ENCODE results near the gene FOXN3.

FOXN3 gene

DNA sequence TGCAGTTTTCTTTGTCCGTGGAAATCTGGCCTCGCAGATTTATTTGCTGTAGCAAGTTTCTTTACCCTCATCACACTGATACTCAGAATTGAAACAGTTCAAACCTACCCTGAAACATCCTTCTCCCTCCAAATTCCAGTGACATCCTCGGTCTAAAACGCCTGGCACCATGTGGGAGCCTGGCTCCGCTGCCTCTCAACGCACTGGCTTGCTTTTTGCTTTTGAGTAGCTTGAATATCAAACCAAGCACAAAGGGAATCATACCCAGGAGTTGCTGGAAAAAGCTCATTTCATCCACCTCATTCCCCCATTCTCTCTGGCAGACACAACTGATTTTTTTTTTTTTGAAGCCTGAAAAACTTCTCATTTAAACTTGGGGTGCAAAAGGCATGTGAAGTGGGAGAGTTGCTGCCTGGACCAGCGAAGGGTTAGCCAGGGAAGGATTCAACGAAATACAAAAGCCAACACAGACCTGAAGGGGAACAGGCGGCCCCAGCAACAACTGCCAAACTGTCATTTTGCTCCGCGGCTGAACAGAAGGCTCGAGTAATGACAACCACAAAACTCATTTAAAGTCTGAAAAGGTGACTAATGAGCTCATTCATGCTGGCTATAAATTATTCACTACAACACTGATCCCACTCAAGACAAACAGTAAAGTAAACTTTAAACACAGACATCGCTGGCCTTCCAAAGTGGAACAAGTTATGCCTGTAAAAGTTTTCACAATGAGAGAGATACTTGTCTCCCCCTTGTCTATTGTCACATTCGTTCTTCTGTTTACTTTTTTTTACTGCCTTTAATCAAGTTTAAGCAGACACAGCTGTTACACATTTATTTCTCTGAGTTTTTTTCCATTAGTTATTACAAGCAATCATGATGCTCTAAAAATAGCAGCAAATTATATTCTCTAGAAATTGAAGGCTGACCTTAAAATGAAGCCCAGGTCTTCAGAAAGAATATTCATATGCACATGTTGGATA lies 12.5 kb upstream of the FOXN3 start:
- TF ChIP-seq POLR2AphosphoS5 (IDR thresholded peaks at IDR 0.05; ENCODE audit: low read depth, low read length) (no peak), TAF1 (IDR thresholded peaks at IDR 0.05; ENCODE audit: borderline replicate concordance, low read depth, low read length) (no peak), POLR2A (IDR thresholded peaks at IDR 0.05; ENCODE audit: low read depth, low read length) (no peak)
- no peak for DNase-seq (ENCODE audit: insufficient read length)
- FAIRE-seq: peak; percentile 86

DNA sequence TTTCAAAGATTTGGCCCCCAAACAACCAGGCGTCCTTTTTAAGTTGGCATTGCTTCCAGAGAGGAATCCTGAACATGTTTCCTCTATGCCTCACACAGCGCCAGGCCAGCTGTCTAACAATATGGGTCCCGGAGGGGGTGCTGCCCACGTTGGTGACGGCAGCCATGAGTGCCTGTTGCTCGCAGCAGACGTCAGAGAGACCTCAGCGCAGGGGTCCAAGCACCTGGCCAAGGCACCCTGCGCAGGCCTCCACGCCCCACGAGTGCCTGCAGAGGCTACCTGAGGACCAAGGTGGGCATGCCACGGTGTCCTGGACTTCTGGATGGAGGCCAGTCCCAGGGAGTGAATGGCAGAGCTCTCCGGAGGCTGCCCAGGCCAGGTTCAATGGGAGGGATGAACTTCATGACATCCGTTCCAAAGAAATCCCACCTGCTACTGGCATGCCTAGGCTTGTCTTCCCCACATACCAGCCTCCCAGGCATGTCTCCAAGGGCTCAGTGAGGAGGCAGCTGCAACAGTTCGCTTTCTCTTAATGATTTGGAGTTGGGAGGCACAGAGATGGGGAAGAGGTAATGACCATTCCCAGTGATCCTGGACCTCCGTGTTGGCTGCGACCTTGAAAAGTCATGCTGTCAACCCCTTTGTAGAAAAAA lies 11.6 kb upstream of the FOXN3 start:
- TF ChIP-seq POLR2AphosphoS5 (IDR thresholded peaks at IDR 0.05; ENCODE audit: low read depth, low read length) (no peak), TAF1 (IDR thresholded peaks at IDR 0.05; ENCODE audit: borderline replicate concordance, low read depth, low read length) (no peak), POLR2A (IDR thresholded peaks at IDR 0.05; ENCODE audit: low read depth, low read length) (no peak)
- FAIRE-seq (no peak), DNase-seq (ENCODE audit: insufficient read length) (no peak)

DNA sequence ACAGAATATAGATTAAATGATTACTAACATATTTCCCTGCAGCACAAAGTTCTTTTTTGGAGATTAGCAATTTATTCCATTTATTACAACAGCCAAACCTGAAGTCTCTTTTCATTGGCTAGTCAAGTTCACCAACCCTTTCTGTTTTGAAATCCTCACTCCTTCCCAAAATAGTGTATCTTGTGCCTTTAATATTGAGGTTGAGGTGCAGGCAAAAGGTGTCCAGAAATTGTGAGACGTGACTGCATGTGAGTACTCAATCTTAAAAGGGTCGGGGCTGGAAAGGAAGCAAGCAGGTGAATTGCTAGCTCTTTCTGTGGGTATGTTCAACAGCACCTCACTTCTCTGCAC lies 11.1 kb upstream of the FOXN3 start:
- TF ChIP-seq TAF1 (IDR thresholded peaks at IDR 0.05; ENCODE audit: borderline replicate concordance, low read depth, low read length) (no peak), POLR2A (IDR thresholded peaks at IDR 0.05; ENCODE audit: low read depth, low read length) (no peak), POLR2AphosphoS5 (IDR thresholded peaks at IDR 0.05; ENCODE audit: low read depth, low read length) (no peak)
- DNase-seq (ENCODE audit: insufficient read length) (no peak), FAIRE-seq (no peak)

DNA sequence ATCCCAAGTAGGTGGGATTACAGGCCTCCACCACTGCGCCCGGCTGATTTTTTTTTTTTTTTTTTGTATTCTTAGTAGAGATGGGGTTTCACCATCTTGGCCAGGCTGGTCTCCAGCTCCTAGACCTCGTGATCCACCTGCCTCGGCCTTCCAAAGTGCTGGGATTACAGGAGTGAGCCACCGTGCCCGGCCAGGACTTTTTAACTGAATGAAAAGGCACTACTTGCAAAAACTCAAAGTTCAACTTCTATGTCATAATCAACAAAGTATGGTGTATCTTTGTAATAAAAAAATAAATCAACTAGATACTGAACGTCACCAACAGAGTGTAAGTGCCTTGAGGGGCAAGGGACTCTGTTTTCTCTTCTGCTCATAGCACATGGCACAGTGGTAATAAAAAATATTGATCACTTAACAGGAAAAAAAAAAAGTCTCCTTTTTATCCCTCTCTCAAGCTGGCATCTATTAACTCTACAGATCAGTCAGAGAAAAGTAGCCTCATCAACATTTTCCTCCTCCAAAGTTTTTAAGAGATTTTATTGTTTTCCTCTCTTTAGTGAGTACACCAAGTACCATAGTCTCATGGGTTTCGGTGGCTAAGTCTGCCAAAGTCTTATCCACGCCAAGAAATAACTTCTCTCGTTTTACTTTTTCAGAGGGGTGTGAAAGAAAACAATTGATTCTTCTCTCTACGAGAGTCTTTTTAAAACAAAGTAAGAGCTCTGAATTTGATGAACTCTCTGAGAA lies 10.6 kb upstream of the FOXN3 start:
- no peak for FAIRE-seq

GRCh38 chr14:89425931-89426330 lies 8.9 kb upstream of the FOXN3 start:
- FAIRE-seq (peak; percentile 89), DNase-seq (ENCODE audit: insufficient read length) (no peak)
- no peak for TF ChIP-seq TAF1 (IDR thresholded peaks at IDR 0.05; ENCODE audit: borderline replicate concordance, low read depth, low read length)
- TF ChIP-seq POLR2A (IDR thresholded peaks at IDR 0.05; ENCODE audit: low read depth, low read length): no peak
- TF ChIP-seq POLR2AphosphoS5 (IDR thresholded peaks at IDR 0.05; ENCODE audit: low read depth, low read length): no peak

More for the DNA sequence above, 10.6 kb upstream of the FOXN3 start:
- no peak for DNase-seq (ENCODE audit: insufficient read length)
- TF ChIP-seq POLR2AphosphoS5 (IDR thresholded peaks at IDR 0.05; ENCODE audit: low read depth, low read length): no peak
- no peak for TF ChIP-seq POLR2A (IDR thresholded peaks at IDR 0.05; ENCODE audit: low read depth, low read length)
- TF ChIP-seq TAF1 (IDR thresholded peaks at IDR 0.05; ENCODE audit: borderline replicate concordance, low read depth, low read length): no peak

DNA sequence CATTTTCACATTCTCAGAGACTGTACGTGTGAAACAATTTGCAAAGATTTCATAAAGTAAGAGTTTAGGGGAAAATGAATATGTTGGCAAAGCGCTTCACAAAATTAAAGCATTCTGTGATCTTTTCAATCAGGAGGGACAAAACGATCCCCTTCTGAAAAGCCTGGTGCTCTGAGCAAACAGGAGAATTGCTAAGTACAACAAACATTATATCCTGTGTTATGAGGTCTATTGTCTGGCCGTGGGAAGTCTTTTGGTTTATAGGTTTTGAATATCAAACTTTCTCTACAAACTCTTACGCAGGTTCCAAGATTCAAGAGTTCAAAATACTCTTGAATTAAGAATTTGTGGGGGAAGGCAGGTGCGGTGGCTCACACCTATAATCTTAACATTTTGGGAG lies 7.2 kb upstream of the FOXN3 start:
- DNase-seq (ENCODE audit: insufficient read length): no peak
- TF ChIP-seq POLR2A (IDR thresholded peaks at IDR 0.05; ENCODE audit: low read depth, low read length) (no peak), TAF1 (IDR thresholded peaks at IDR 0.05; ENCODE audit: borderline replicate concordance, low read depth, low read length) (no peak), POLR2AphosphoS5 (IDR thresholded peaks at IDR 0.05; ENCODE audit: low read depth, low read length) (no peak)
- FAIRE-seq: no peak

GRCh38 chr14:89422952-89423345 lies 5.9 kb upstream of the FOXN3 start:
- TF ChIP-seq TAF1 (IDR thresholded peaks at IDR 0.05; ENCODE audit: borderline replicate concordance, low read depth, low read length) (no peak), POLR2A (IDR thresholded peaks at IDR 0.05; ENCODE audit: low read depth, low read length) (no peak), POLR2AphosphoS5 (IDR thresholded peaks at IDR 0.05; ENCODE audit: low read depth, low read length) (no peak)
- DNase-seq (ENCODE audit: insufficient read length) (no peak), FAIRE-seq (no peak)

DNA sequence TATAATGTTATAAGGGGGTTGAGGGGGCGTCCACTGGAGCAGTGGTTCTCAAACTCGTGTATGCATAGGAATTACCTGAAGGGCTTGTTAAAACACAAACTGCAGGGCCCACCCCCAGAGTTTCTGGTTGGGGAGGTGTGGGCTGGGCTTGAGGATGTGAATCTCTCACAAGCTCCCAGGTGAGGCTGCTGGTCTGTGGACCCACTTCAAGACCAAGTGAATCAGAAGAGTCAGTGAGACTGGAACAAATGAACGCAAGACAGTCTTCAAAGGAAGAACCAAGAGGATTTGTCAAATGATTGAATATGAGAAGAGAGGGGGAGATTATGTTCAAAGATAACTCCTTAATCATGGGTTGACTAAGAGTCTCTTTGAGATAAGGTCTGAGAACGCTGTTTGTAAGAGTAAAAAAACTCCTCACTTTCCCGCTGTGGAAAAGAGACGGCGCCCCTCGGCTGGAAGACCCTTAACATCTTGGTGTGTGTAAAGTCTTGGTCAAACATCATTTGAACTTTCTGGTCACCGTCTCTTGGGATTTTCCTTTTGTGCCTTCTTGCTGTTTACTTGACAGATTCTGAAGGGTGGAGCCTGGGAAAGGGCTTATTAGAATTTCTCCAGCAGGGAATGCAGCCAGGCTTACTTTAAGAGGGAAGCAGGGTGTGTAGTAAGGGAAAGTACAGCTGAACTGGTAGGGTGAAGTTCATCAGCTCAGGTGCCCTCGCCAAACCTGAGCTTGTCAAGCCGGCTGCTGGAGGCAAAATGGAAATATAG lies 5.3 kb upstream of the FOXN3 start:
- TF ChIP-seq POLR2AphosphoS5 (IDR thresholded peaks at IDR 0.05; ENCODE audit: low read depth, low read length) (no peak), POLR2A (IDR thresholded peaks at IDR 0.05; ENCODE audit: low read depth, low read length) (no peak), TAF1 (IDR thresholded peaks at IDR 0.05; ENCODE audit: borderline replicate concordance, low read depth, low read length) (no peak)
- no peak for DNase-seq (ENCODE audit: insufficient read length)
- no peak for FAIRE-seq

GRCh38 chr14:89420502-89420901 lies 3.5 kb upstream of the FOXN3 start:
- no peak for FAIRE-seq
- TF ChIP-seq POLR2AphosphoS5 (IDR thresholded peaks at IDR 0.05; ENCODE audit: low read depth, low read length): no peak
- TF ChIP-seq TAF1 (IDR thresholded peaks at IDR 0.05; ENCODE audit: borderline replicate concordance, low read depth, low read length): no peak
- no peak for TF ChIP-seq POLR2A (IDR thresholded peaks at IDR 0.05; ENCODE audit: low read depth, low read length)
- no peak for DNase-seq (ENCODE audit: insufficient read length)

DNA sequence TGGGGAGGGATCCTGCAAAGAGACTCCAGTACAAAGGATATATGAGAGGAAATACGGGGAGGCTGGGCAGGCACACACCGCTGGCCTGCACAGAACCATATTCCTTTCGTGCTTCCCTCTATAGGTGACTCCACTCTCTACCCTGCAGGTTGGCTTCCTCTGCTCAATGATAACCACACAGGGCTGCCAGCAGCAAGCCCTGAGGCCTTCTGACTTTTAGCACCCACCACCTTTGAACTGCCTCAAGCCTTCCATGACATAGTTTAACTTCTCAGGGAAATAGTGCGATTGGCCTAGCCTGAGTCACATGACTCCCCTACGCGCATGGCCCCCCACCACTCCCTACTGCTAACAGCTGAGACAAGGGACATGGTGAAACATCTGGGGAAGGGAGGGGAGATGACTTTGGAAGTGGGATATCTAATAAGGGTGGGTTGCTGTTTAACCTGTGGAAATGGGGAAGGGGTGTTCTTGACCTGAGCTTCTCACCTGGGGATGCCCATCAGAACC lies 3.0 kb upstream of the FOXN3 start:
- no peak for DNase-seq (ENCODE audit: insufficient read length)
- peak; percentile 65 for FAIRE-seq
- TF ChIP-seq TAF1 (IDR thresholded peaks at IDR 0.05; ENCODE audit: borderline replicate concordance, low read depth, low read length) (no peak), POLR2AphosphoS5 (IDR thresholded peaks at IDR 0.05; ENCODE audit: low read depth, low read length) (no peak), POLR2A (IDR thresholded peaks at IDR 0.05; ENCODE audit: low read depth, low read length) (no peak)

Data from GM12892 (cell line).